ENCODE measurements around the gene PCSK9. TPM values are rescaled to one million over a fixed set of nuclear protein-coding genes. Genes with fewer than 3 reads are reported as not detected.

The PCSK9 gene
- total and polyA plus RNA-seq, 9 of the 15 experiments (the other 6 are each of a cell fraction or from before 2014, with no cell fraction given) = 3.2 to 58.6 (median 24.7) TPM

GRCh38 chr1:55039342-55040082 lies at the start of gene PCSK9 (continued):
- TF ChIP-seq ZBTB12 (CRISPR knock-in tag; IDR thresholded peaks at IDR 0.05) = peak; percentile 29; the same call in 1 of the 2 replicates
- TF ChIP-seq ATF7 (IDR thresholded peaks at IDR 0.05) = peak; percentile 53
- TF ChIP-seq E2F3 (CRISPR knock-in tag; IDR thresholded peaks at IDR 0.05) = no peak
- no peak for TF ChIP-seq MYBL2 (IDR thresholded peaks at IDR 0.05; ENCODE audit: low read depth)
- TF ChIP-seq MYBL2 (CRISPR knock-in tag; IDR thresholded peaks at IDR 0.05; ENCODE audit: borderline replicate concordance) = 0 out of 2 replicates have a peak, but pooled peaks have one; percentile 50
- TF ChIP-seq POLR2B (IDR thresholded peaks at IDR 0.05; ENCODE audit: low read depth, partially characterized antibody) = peak; percentile 46
- TF ChIP-seq TFAM (CRISPR knock-in tag; conservative IDR thresholded peaks at IDR 0.05) = no peak
- no peak for TF ChIP-seq CCAR2 (IDR thresholded peaks at IDR 0.05; ENCODE audit: low read depth, low read length)
- TF ChIP-seq POLR2A (conservative IDR thresholded peaks at IDR 0.05) = peak; percentile 77
- 0 out of 2 replicates have a peak, but pooled peaks have one; percentile 52 for TF ChIP-seq ZNF282 (CRISPR knock-in tag; IDR thresholded peaks at IDR 0.05)
- peak; percentile 71 for TF ChIP-seq GMEB1 (CRISPR knock-in tag; IDR thresholded peaks at IDR 0.05)
- TF ChIP-seq EGR1 (conservative IDR thresholded peaks at IDR 0.05) = no peak
- peak; percentile 96 for TF ChIP-seq HNRNPLL (IDR thresholded peaks at IDR 0.05; ENCODE audit: low read depth, low read length, poor library complexity, severe bottlenecking)
- peak; percentile 92 for TF ChIP-seq MGA (IDR thresholded peaks at IDR 0.05)
- peak; percentile 70 for TF ChIP-seq SUPT5H (IDR thresholded peaks at IDR 0.05)
